ENCODE results near the gene MEIS2. TPM values are rescaled to one million over a fixed set of nuclear protein-coding genes. Genes with fewer than 3 reads are reported as not detected.

MEIS2 gene
- total and polyA plus RNA-seq, 7 donors, result 1.4 to 154 (median 76.0) TPM

DNA sequence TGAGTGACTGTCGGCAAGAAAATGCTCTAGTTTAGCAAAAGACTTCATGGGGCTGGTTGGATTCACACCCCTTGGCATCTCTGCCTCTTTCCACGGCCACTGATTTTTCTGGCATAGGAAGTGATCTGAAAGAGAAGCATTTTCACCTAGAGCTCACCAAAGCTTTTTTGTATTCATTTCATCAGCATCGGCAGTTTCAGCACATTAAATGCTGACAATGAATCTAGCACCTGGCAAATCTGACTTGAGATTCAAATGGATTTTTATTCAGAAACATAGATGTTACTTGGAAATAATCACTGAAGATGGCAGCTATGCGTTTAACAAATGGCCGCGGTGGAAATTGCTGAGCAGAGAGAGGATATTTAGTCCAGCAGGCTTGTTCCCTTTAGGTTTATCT lies 155.9 kb downstream of the MEIS2 start:
- H3K36me3 ChIP-seq, result peaks cover 0 to 39% (median 0%) of the 10 kb centered on the region in 4 donors
- H3K4me1 ChIP-seq, result peaks cover 0 to 37% (median 21%) of the 10 kb centered on the region in 4 donors
- no peak for TF ChIP-seq POLR2AphosphoS5 (IDR thresholded peaks at IDR 0.05)
- TF ChIP-seq, protein P1, sequence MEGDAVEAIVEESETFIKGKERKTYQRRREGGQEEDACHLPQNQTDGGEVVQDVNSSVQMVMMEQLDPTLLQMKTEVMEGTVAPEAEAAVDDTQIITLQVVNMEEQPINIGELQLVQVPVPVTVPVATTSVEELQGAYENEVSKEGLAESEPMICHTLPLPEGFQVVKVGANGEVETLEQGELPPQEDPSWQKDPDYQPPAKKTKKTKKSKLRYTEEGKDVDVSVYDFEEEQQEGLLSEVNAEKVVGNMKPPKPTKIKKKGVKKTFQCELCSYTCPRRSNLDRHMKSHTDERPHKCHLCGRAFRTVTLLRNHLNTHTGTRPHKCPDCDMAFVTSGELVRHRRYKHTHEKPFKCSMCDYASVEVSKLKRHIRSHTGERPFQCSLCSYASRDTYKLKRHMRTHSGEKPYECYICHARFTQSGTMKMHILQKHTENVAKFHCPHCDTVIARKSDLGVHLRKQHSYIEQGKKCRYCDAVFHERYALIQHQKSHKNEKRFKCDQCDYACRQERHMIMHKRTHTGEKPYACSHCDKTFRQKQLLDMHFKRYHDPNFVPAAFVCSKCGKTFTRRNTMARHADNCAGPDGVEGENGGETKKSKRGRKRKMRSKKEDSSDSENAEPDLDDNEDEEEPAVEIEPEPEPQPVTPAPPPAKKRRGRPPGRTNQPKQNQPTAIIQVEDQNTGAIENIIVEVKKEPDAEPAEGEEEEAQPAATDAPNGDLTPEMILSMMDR (IDR thresholded peaks at IDR 0.05), result no peak
- TF ChIP-seq EP300 (IDR thresholded peaks at IDR 0.05), result no peak
- TF ChIP-seq POLR2A (IDR thresholded peaks at IDR 0.05), result no peak
- H3K27ac ChIP-seq, result no peak overlapping the region
- H3K4me3 ChIP-seq, result no peak overlapping the region
- H3K9me3 ChIP-seq, result no peaks in the 10 kb centered on the region
- WGBS, 2 donors, result 79 to 88% methylated on average over 6 of the region's 6 CpGs
- DNase-seq, result no peak
- intact Hi-C loops (cut with DNase I), result no loop called here
- no peaks in the 10 kb centered on the region for H3K27me3 ChIP-seq

DNA sequence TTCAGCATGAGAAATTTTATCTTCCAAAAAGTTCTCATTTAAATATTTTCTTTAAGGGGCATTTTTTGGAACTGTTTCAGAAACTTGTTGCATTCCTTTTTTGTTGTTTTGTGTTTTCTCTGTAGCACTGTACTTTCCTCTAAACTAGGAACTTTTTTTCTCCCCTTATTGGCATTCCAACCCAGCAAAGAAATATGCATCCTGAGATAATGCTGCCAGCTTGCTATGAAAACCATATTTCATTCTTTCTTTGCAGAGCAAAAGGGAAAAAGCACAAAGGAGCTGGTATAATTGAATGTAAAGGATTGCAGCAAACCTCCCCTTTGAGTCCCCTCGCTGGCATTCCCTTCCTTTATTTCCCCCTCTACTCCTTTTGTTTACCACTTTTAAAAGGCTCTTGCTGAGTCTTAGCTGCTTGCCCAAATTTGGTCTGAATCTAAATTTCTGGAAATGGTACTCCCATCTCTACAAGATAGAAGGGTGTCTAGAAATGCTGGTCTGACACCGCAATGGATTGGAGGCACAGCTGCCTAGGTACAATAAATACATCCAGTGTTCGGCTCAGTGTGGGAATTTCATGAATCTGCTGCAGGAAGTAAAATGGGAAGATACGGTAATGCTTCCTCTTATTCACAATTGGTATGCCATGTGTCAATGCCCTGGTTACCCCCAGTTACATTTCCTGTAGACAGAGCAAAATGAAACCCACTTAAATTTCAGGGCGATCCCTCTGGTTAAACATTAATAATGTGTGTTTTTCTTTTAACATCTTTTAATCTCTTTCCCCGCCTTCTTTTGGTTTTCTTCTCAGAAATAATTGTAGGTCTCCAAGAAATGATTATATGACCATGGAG lies 156.6 kb downstream of the MEIS2 start:
- Histone ChIP-seq H3K9me3 (no peaks in the 10 kb centered on the region), H3K36me3 (peaks cover 0 to 39% (median 0%) of the 10 kb centered on the region in 4 donors), H3K4me1 (peaks cover 0 to 37% (median 19%) of the 10 kb centered on the region in 4 donors), H3K27me3 (no peaks in the 10 kb centered on the region), H3K27ac (no peak overlapping the region), H3K4me3 (no peak overlapping the region)
- WGBS, 2 donors, result 41 to 67% methylated on average over 6 of the region's 6 CpGs
- intact Hi-C loops (cut with DNase I), result no loop called here
- DNase-seq, result no peak
- TF ChIP-seq EP300 (IDR thresholded peaks at IDR 0.05) (no peak), POLR2A (IDR thresholded peaks at IDR 0.05) (no peak), POLR2AphosphoS5 (IDR thresholded peaks at IDR 0.05) (no peak)
- TF ChIP-seq, protein P1 (IDR thresholded peaks at IDR 0.05), result no peak

GRCh38 chr15:36942248-36942827 lies 158.0 kb downstream of the MEIS2 start:
- Histone ChIP-seq H3K4me3 (no peak overlapping the region), H3K9me3 (no peaks in the 10 kb centered on the region), H3K27ac (no peak overlapping the region), H3K36me3 (peaks cover 0 to 32% (median 0%) of the 10 kb centered on the region in 4 donors), H3K4me1 (peaks cover 0 to 26% (median 12%) of the 10 kb centered on the region in 4 donors), H3K27me3 (no peaks in the 10 kb centered on the region)
- TF ChIP-seq, protein P1 (IDR thresholded peaks at IDR 0.05), result no peak
- TF ChIP-seq POLR2A (IDR thresholded peaks at IDR 0.05), result no peak
- no peak for TF ChIP-seq POLR2AphosphoS5 (IDR thresholded peaks at IDR 0.05)
- no peak for TF ChIP-seq EP300 (IDR thresholded peaks at IDR 0.05)
- WGBS, 2 donors, result 75 to 90% methylated on average over 6 of the region's 6 CpGs
- DNase-seq, result no peak
- intact Hi-C loops (cut with DNase I), result no loop called here

GRCh38 chr15:36941798-36942197 lies 158.6 kb downstream of the MEIS2 start:
- H3K4me1 ChIP-seq, result peaks cover 0 to 21% (median 8%) of the 10 kb centered on the region in 4 donors
- H3K36me3 ChIP-seq, result peaks cover 0 to 27% (median 0%) of the 10 kb centered on the region in 4 donors
- TF ChIP-seq POLR2AphosphoS5 (IDR thresholded peaks at IDR 0.05), result no peak
- no peak for TF ChIP-seq EP300 (IDR thresholded peaks at IDR 0.05)
- TF ChIP-seq, protein P1 (IDR thresholded peaks at IDR 0.05), result no peak
- no peak for TF ChIP-seq POLR2A (IDR thresholded peaks at IDR 0.05)
- 49 to 67% methylated on average over 4 of the region's 4 CpGs for WGBS, 2 donors
- no peaks in the 10 kb centered on the region for H3K27me3 ChIP-seq
- no peak overlapping the region for H3K4me3 ChIP-seq
- no peaks in the 10 kb centered on the region for H3K9me3 ChIP-seq
- no peak overlapping the region for H3K27ac ChIP-seq
- intact Hi-C loops (cut with DNase I), result no loop called here
- DNase-seq, result no peak
